GM23338 (cell line): ENCODE results near the gene GTF3C6. TPM values are rescaled to one million over a fixed set of nuclear protein-coding genes. Genes with fewer than 3 reads are reported as not detected.
"Not testable (repeated sequence)": the region's sequence is repeated elsewhere in the genome, so short reads cannot be mapped to it uniquely, and the experiment has no call there.

Experiments used
- ATAC-seq: fragments of 200-7000 bp; cut with Tn5 transposase; 3 replicates; pipeline ENCODE4 v1.9.1; 2020
- DNase-seq: peaks from one replicate; pipeline ENCODE4 v3.0.0-alpha.2; 2015; ENCODE audit warnings: low spot score
- H2AFZ ChIP-seq: fragments of 200-600 bp; sonication (generic); 2 replicates; pipeline ENCODE4 v1.8.0; 2016; ENCODE audit warnings: antibody characterized with exemption, mild to moderate bottlenecking, moderate library complexity
- H3F3A ChIP-seq: fragments of 200-600 bp; sonication (generic); replicated peaks from 2 replicates; pipeline ENCODE4 v1.8.0; 2017; ENCODE audit warnings: antibody characterized with exemption, mixed run types, low read depth
- H3K27ac ChIP-seq: fragments of 200-600 bp; sonication (generic); 2 replicates; pipeline ENCODE4 v1.6.1; 2016; ENCODE audit warnings: low read depth
- H3K27me3 ChIP-seq: fragments of 200-600 bp; sonication (generic); 2 replicates; pipeline ENCODE4 v1.8.0; 2016; ENCODE audit warnings: mild to moderate bottlenecking, mixed run types, moderate library complexity; ENCODE audit not compliant: insufficient read depth
- H3K36me3 ChIP-seq: fragments of 200-600 bp; sonication (generic); 2 replicates; pipeline ENCODE4 v1.8.0; 2016; ENCODE audit warnings: mild to moderate bottlenecking; ENCODE audit not compliant: insufficient read depth
- H3K4me1 ChIP-seq: fragments of 200-600 bp; sonication (generic); 2 replicates; pipeline ENCODE4 v1.8.0; 2016; ENCODE audit warnings: mild to moderate bottlenecking, moderate library complexity; ENCODE audit not compliant: insufficient read depth
- H3K4me2 ChIP-seq: fragments of 200-600 bp; sonication (generic); 2 replicates; pipeline ENCODE4 v1.7.1; 2017; ENCODE audit warnings: mixed run types
- H3K4me3 ChIP-seq: fragments of 200-600 bp; sonication (generic); 2 replicates; pipeline ENCODE4 v1.6.1; 2016; ENCODE audit warnings: mixed run types
- H3K79me2 ChIP-seq: fragments of 200-600 bp; sonication (generic); replicated peaks from 2 replicates; pipeline ENCODE4 v1.8.0; 2017; ENCODE audit warnings: mild to moderate bottlenecking; ENCODE audit not compliant: insufficient read depth
- H3K9me2 ChIP-seq: fragments of 200-600 bp; sonication (generic); 2 replicates; pipeline ENCODE4 v1.8.0; 2017; ENCODE audit not compliant: insufficient read depth
- H4K20me1 ChIP-seq: fragments of 200-600 bp; sonication (generic); replicated peaks from 2 replicates; pipeline ENCODE4 v1.8.0; 2017; ENCODE audit warnings: mild to moderate bottlenecking; ENCODE audit not compliant: insufficient read depth
- H3K27ac Mint-ChIP-seq: 2 replicates; pipeline ENCODE4 v1.8.0; 2020; ENCODE audit warnings: inconsistent platforms, mild to moderate bottlenecking, moderate library complexity, mixed read lengths
- H3K27me3 Mint-ChIP-seq: 3 replicates; pipeline ENCODE4 v1.8.0; 2022; ENCODE audit warnings: low read depth, mild to moderate bottlenecking, moderate library complexity, mixed read lengths, inconsistent platforms; ENCODE audit not compliant: insufficient read depth, poor library complexity
- H3K36me3 Mint-ChIP-seq: 3 replicates; pipeline ENCODE4 v1.8.0; 2021; ENCODE audit warnings: low read depth, mild to moderate bottlenecking, inconsistent platforms, moderate library complexity, mixed read lengths
- H3K4me1 Mint-ChIP-seq: 3 replicates; pipeline ENCODE4 v1.8.0; 2020; ENCODE audit warnings: mild to moderate bottlenecking, inconsistent platforms, mixed read lengths
- H3K4me3 Mint-ChIP-seq: 3 replicates; pipeline ENCODE4 v1.8.0; 2021; ENCODE audit warnings: moderate library complexity, mild to moderate bottlenecking, inconsistent platforms, mixed read lengths
- H3K9me3 Mint-ChIP-seq: 3 replicates; pipeline ENCODE4 v1.8.0; 2020; ENCODE audit warnings: moderate library complexity, mild to moderate bottlenecking, inconsistent platforms, mixed read lengths
- CTCF ChIP-seq, 2 experiments: fragments of 200-600 bp in 1 of 2; sonication (generic) in 1 of 2; conservative IDR thresholded peaks; 2 replicates each; pipeline versions ENCODE4 v1.5.1 to v1.6.1; 2016 to 2017; ENCODE audit warnings: antibody characterized with exemption in 2 of 2, low read depth in 2 of 2, mild to moderate bottlenecking in 2 of 2, moderate library complexity in 1 of 2
- ETS1 ChIP-seq: IDR thresholded peaks from 2 replicates; pipeline ENCODE4 v1.6.1; 2016; ENCODE audit warnings: antibody characterized with exemption
- EZH2 ChIP-seq: fragments of 200-600 bp; sonication (generic); IDR thresholded peaks from one replicate; pipeline ENCODE4 v1.8.0; 2017; ENCODE audit warnings: antibody characterized with exemption, mild to moderate bottlenecking, low read depth; ENCODE audit not compliant: unreplicated experiment
- EZH2phosphoT487 ChIP-seq: fragments of 200-600 bp; sonication (generic); IDR thresholded peaks from one replicate; pipeline ENCODE4 v1.8.1; 2018; ENCODE audit warnings: antibody characterized with exemption; ENCODE audit not compliant: unreplicated experiment
- NANOG ChIP-seq: IDR thresholded peaks from 2 replicates; pipeline ENCODE4 v1.6.1; 2016; ENCODE audit warnings: antibody characterized with exemption, borderline replicate concordance
- STAT1 ChIP-seq: IDR thresholded peaks from one replicate; pipeline ENCODE4 v1.6.1; 2016; ENCODE audit warnings: antibody characterized with exemption; ENCODE audit not compliant: unreplicated experiment
- ZNF331 ChIP-seq: fragments of 250-450 bp; sonication (Bioruptor Pico); IDR thresholded peaks from 2 replicates; pipeline ENCODE4 v1.5.0; 2020; ENCODE audit warnings: low read depth, mild to moderate bottlenecking, moderate library complexity
- ZNF462 ChIP-seq: fragments of 250-450 bp; sonication (Bioruptor Pico); IDR thresholded peaks from 2 replicates; pipeline ENCODE4 v1.5.0; 2020; ENCODE audit warnings: mild to moderate bottlenecking, moderate library complexity
- polyA plus RNA-seq: library from polyadenylated mRNA; unstranded; fragments of >200 nt; fragmentation: Nextera tagmentation; extraction: Ambion mirVana; gene quantifications from 2 replicates; pipeline ENCODE4 v1.2.1, GENCODE V29; 2016
- total RNA-seq: library from RNA; depleted of rRNA; stranded (reverse); fragments of >200 nt; shearing (Covaris generic); gene quantifications from 2 replicates; pipeline ENCODE4 v1.2.3, GENCODE V29; 2014

The GTF3C6 gene
- total and polyA plus RNA-seq, 2 experiments from 2014 or later: 41.2 to 245 TPM

GRCh38 chr6:110965629-110966229 lies 7.2 kb downstream of the GTF3C6 start (continued):
- TF ChIP-seq ZNF462 (CRISPR knock-in tag) (no peak), ZNF331 (CRISPR knock-in tag) (no peak), EZH2phosphoT487 (no peak), ETS1 (no peak), NANOG (no peak), CTCF (conservative IDR thresholded peaks at IDR 0.05; ENCODE audit: low read depth in 2 of 2) (no peak), EZH2 (no peak), STAT1 (no peak)

GRCh38 chr6:110968661-110969060 lies 10.2 kb downstream of the GTF3C6 start:
- H3K27me3 Mint-ChIP-seq, H3K27ac ChIP-seq, H3K4me1 ChIP-seq, H4K20me1 ChIP-seq, H3K4me3 Mint-ChIP-seq, DNase-seq, ATAC-seq, H3K4me3 ChIP-seq, H3K27me3 ChIP-seq, H3K4me2 ChIP-seq, H3K79me2 ChIP-seq, H3K9me3 Mint-ChIP-seq, H3K27ac Mint-ChIP-seq, H3K9me2 ChIP-seq, H3F3A ChIP-seq, H3K4me1 Mint-ChIP-seq, H2AFZ ChIP-seq: not testable (repeated sequence)
- peaks cover 50% of the 10 kb centered on the region for H3K36me3 Mint-ChIP-seq
- H3K36me3 ChIP-seq: peaks cover 15% of the 10 kb centered on the region
